SW 1271 (cell line): ENCODE data around the gene CASKIN2.

Source experiments
- DNase-seq, 2 experiments: peaks; one replicate each; lab custom pipeline; 2025; lab: John Stamatoyannopoulos, UW

The CASKIN2 gene, protein sequence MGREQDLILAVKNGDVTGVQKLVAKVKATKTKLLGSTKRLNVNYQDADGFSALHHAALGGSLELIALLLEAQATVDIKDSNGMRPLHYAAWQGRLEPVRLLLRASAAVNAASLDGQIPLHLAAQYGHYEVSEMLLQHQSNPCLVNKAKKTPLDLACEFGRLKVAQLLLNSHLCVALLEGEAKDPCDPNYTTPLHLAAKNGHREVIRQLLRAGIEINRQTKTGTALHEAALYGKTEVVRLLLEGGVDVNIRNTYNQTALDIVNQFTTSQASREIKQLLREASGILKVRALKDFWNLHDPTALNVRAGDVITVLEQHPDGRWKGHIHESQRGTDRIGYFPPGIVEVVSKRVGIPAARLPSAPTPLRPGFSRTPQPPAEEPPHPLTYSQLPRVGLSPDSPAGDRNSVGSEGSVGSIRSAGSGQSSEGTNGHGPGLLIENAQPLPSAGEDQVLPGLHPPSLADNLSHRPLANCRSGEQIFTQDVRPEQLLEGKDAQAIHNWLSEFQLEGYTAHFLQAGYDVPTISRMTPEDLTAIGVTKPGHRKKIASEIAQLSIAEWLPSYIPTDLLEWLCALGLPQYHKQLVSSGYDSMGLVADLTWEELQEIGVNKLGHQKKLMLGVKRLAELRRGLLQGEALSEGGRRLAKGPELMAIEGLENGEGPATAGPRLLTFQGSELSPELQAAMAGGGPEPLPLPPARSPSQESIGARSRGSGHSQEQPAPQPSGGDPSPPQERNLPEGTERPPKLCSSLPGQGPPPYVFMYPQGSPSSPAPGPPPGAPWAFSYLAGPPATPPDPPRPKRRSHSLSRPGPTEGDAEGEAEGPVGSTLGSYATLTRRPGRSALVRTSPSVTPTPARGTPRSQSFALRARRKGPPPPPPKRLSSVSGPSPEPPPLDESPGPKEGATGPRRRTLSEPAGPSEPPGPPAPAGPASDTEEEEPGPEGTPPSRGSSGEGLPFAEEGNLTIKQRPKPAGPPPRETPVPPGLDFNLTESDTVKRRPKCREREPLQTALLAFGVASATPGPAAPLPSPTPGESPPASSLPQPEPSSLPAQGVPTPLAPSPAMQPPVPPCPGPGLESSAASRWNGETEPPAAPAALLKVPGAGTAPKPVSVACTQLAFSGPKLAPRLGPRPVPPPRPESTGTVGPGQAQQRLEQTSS (N-terminal part only)

GRCh38 chr17:75515496-75516254 is at the start of gene CASKIN2:
CASKIN2 (minus strand) TSS chr17:75515537; CDS start chr17:75513804, 1,733 bp downstream.
- peak; percentile 67 to 81 for DNase-seq

DNA sequence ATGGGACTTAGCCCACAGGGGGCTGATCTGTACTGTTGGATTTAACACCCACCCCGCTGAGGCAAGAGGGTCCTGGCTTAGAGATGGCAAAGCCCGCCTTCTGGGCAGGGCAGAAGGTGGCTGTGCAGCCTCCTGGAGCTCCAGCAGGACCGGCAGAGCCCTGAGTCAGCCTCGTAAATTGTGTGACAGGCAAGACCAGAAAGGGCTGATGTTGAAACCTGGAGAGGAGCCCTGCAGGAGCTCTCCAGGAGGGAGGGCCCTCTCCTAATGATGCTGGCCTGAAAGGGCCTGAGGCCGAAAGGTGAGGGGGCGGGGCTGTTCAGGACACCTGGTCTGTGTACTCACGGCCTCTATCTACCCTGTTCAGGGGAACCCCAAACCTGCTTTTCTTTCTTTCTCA is 49.7 kb upstream of the CASKIN2 start:
- DNase-seq: no peak

GRCh38 chr17:75564195-75564594 is 48.9 kb upstream of the CASKIN2 start:
- no peak for DNase-seq

DNA sequence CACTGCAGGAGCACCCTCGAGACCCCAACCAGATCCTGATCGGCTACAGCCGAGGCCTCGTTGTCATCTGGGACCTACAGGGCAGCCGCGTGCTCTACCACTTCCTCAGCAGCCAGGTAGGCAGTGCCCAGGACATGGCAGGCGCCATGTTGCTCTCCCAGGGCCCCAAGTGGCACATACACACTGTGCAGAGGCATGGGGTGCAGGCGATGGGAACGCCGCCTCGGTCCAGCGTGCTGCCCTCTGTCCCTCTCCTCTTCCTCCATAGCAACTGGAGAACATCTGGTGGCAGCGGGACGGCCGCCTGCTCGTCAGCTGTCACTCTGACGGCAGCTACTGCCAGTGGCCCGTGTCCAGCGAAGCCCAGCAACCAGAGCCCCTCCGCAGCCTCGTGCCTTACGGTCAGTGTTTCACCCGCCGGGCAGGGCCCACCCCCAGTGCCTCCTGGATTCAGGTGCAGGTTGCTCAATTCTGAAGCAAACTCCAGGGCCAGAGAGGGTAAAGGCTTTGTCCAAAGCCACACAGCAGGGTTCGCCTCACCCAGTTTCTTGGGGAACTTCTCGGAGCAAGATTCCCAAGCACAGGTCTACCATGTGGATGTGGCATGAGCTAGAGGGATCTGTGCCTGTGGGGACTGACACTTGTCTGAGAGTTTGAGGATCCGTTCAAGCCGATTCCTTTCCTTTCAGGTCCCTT is 47.9 kb upstream of the CASKIN2 start:
- DNase-seq: no peak

DNA sequence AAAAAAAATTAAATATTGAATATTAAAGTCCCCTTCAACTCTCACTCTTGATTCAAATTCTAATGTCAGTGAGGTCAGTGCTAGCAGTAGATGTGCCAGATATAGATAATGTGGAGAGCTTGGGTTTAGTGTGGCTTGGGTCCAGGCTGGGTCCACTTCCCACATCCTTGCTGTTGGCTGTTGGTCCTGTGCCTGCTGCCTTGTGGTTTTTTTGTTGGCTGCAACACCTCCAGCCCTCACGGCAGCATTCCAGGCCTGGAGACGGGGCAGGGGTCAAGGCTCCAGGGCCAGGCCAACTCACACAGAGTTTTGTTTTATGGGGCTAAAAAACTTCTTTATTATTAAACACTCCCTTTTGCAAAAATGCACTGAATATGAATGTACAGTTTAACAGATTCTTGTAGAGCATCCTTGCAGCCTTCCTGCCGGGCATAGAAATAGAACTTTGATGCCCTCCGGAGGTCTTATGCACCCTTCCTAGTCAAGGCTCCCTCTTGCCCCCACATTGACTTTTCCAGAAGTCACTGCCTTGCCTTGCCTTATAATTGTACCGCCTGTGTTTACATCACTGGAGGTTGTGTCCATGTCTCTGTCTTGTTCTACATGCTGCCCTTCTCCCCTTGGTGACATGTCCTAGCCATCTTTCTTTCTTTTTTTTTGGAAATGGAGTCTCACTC is 46.7 kb upstream of the CASKIN2 start:
- DNase-seq: no peak

DNA sequence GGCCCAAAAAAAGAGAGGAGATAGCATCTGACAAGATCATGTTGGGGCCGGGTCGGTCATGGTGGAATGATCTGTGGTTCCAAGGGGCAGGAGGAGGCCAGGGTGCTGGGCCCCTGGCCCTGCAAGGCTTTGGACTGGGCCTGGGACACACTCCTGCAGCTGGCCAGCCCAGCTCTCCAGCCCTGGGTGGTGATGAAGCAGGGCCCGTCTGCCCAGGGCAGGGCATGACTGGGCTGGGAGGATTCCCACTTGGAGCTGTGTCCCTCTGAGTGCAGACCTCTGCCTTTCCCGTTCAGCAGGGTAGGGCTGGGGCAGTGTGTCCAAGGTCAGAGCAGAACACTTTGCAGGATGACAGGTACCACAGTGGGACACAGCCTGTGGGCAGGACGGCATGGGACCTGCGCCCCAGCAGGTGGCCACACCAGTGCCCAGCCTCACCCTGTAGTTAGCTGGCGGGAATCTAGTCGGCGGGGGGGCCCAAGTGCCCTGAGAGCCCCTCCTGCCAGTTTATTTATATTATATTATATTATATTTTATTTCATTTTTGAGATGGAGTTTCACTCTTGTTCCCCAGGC is 44.7 kb upstream of the CASKIN2 start:
- no peak for DNase-seq

- no peak for DNase-seq
Measured at GRCh38 chr17:75558666-75559530, 43.6 kb upstream of the CASKIN2 start.

- no peak for DNase-seq
Measured at GRCh38 chr17:75557852-75558665, 42.7 kb upstream of the CASKIN2 start.

- no peak for DNase-seq
Measured at GRCh38 chr17:75557075-75557851, 41.9 kb upstream of the CASKIN2 start.

- DNase-seq: no peak
Measured at GRCh38 chr17:75555679-75556153, 40.4 kb upstream of the CASKIN2 start.

GRCh38 chr17:75553295-75554110 is 38.2 kb upstream of the CASKIN2 start:
- DNase-seq: no peak

- DNase-seq: no peak
Measured at GRCh38 chr17:75552425-75553294, 37.3 kb upstream of the CASKIN2 start.

DNA sequence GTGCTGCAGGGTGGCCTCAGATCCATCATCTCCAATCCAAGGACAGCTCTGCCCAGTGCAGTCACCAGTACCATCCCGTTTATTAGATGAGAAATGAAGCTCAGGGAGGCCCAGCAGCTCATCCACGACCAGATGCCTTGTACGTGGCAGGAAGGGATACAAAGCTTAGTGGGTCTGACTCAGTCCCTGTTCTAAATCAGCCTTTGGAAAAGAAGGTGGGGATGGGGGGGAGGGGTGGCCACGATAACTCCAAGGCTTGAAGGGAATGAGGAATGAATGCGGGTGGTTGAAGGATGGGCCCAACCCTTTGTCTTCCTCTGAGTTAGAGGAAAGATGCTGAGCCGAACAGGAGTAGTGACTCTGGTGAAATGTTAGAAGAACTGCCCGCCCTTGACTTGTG is 35.9 kb upstream of the CASKIN2 start:
- DNase-seq: no peak

GRCh38 chr17:75550139-75550465 is 34.8 kb upstream of the CASKIN2 start:
- DNase-seq: no peak
